NCI-H226 (cell line): Measurements from ENCODE around the gene CTIF.
"Not testable (repeated sequence)": the region's sequence is repeated elsewhere in the genome, so short reads cannot be mapped to it uniquely, and the experiment has no call there.

Source experiments
- DNase-seq: peaks from one replicate; pipeline ENCODE4 v3.0.0-alpha.2; 2015

The CTIF gene

GRCh38 chr18:48538531-48539405, at the start of gene CTIF:
CTIF (plus strand) TSS chr18:48539031; CDS start chr18:48619566, 80,535 bp downstream.
- peak; percentile 78 for DNase-seq

GRCh38 chr18:48490641-48491293, 48.1 kb upstream of the CTIF start:
- DNase-seq: peak; percentile 13

- no peak for DNase-seq
These were observed 46.0 kb upstream of the CTIF start for GRCh38 chr18:48492880-48493279.

- DNase-seq: no peak
These were observed 45.2 kb upstream of the CTIF start for GRCh38 chr18:48493434-48494230.

- DNase-seq: no peak
These were observed 41.0 kb upstream of the CTIF start for GRCh38 chr18:48497863-48498262.

- DNase-seq: no peak
These were observed 38.3 kb upstream of the CTIF start for GRCh38 chr18:48500517-48500916.

- DNase-seq: no peak
These were observed 35.9 kb upstream of the CTIF start for GRCh38 chr18:48502906-48503305.

- DNase-seq: no peak
These were observed 34.0 kb upstream of the CTIF start for GRCh38 chr18:48504819-48505218.

- DNase-seq: not testable (repeated sequence)
These were observed 31.8 kb upstream of the CTIF start for GRCh38 chr18:48506983-48507568.

GRCh38 chr18:48512498-48512897, 26.3 kb upstream of the CTIF start:
- not testable (repeated sequence) for DNase-seq

GRCh38 chr18:48514786-48515185, 24.0 kb upstream of the CTIF start:
- no peak for DNase-seq

- no peak for DNase-seq
These were observed 21.8 kb upstream of the CTIF start for GRCh38 chr18:48517048-48517447.

GRCh38 chr18:48519431-48520100, 19.3 kb upstream of the CTIF start:
- DNase-seq: no peak

- no peak for DNase-seq
These were observed 17.1 kb upstream of the CTIF start for GRCh38 chr18:48521723-48522122.

GRCh38 chr18:48525671-48526070, 13.2 kb upstream of the CTIF start:
- DNase-seq: no peak

GRCh38 chr18:48527461-48527860, 11.4 kb upstream of the CTIF start:
- DNase-seq: no peak

GRCh38 chr18:48528861-48529260, 10.0 kb upstream of the CTIF start:
- DNase-seq: no peak

GRCh38 chr18:48529796-48530195, 9.0 kb upstream of the CTIF start:
- peak; percentile 43 for DNase-seq

GRCh38 chr18:48530399-48531081, 8.3 kb upstream of the CTIF start:
- DNase-seq: no peak

- no peak for DNase-seq
These were observed 7.8 kb upstream of the CTIF start for GRCh38 chr18:48531082-48531403.

GRCh38 chr18:48531908-48532307, 6.9 kb upstream of the CTIF start:
- DNase-seq: no peak
